Aorta (tissue), 5 donors: ENCODE data around the gene DDX39A. TPM values are rescaled to one million over a fixed set of nuclear protein-coding genes. Genes with fewer than 3 reads are reported as not detected.
A peak's percentile ranks its signal among the peaks of the same experiment; 100 is the strongest.

Experiments
- ATAC-seq: fragments of 200-7000 bp; cut with Tn5 transposase; one replicate; pipeline ENCODE4 v1.9.1; 2022; ENCODE audit warnings: moderate library complexity; ENCODE audit not compliant: low FRiP score
- DNase-seq, 2 donors: peaks; one replicate each; pipeline ENCODE4 v3.0.0-alpha.2; 2020
- H3K27ac ChIP-seq, 2 donors: one replicate each; pipeline ENCODE4 v1.5.1; 2013; ENCODE audit warnings: low read length in 2 of 2, mild to moderate bottlenecking in 2 of 2, moderate library complexity in 2 of 2, control low read depth in 1 of 2, inconsistent platforms in 1 of 2, low read depth in 1 of 2
- H3K27me3 ChIP-seq, 2 donors: one replicate each; pipeline ENCODE4 v1.6.1; 2013; ENCODE audit warnings: control low read depth in 1 of 2, low read length in 1 of 2, mild to moderate bottlenecking in 1 of 2, moderate library complexity in 1 of 2; ENCODE audit not compliant: insufficient read depth in 2 of 2, control insufficient read depth in 1 of 2
- H3K36me3 ChIP-seq, 2 donors: one replicate each; pipeline ENCODE4 v1.6.1; 2013; ENCODE audit warnings: control low read depth in 1 of 2, low read length in 1 of 2, mild to moderate bottlenecking in 1 of 2; ENCODE audit not compliant: insufficient read depth in 2 of 2, control insufficient read depth in 1 of 2
- H3K4me1 ChIP-seq, 2 donors: one replicate each; pipeline ENCODE4 v1.6.1; 2013; ENCODE audit warnings: low read length in 2 of 2, control low read depth in 1 of 2, mild to moderate bottlenecking in 1 of 2, moderate library complexity in 1 of 2; ENCODE audit not compliant: insufficient read depth in 2 of 2, control insufficient read depth in 1 of 2
- H3K4me3 ChIP-seq, 2 donors: one replicate each; pipeline ENCODE4 v1.5.1; 2013; ENCODE audit warnings: low read length in 2 of 2, control low read depth in 1 of 2, mild to moderate bottlenecking in 1 of 2
- H3K9me3 ChIP-seq: one replicate; pipeline ENCODE4 v1.6.1; 2013; ENCODE audit warnings: mild to moderate bottlenecking, low read length; ENCODE audit not compliant: control insufficient read depth
- WGBS, 2 donors: extraction: QIAGEN DNeasy Blood & Tissue Kit; methylation state at CpG; one replicate each; pipeline ENCODE4 v1.1.7; 2013; 5-methylcytosine and 5-hydroxymethylcytosine counted together
- intact Hi-C, 2 donors: fragments of 100-400 bp; cut with DNase I; formaldehyde crosslinking; loops; one replicate each; pipeline versions ENCODE4 v1.14.2 to v1.15.0; 2022
- polyA plus RNA-seq, 2 donors: library from polyadenylated mRNA; stranded (reverse); fragments of 200-250 nt; gene quantifications; one replicate each; pipeline ENCODE4 v1.2.3, GENCODE V29; 2013
- total RNA-seq, 2 donors: library from RNA; stranded (reverse); fragmentation: NEBNext Ultra II Directional; extraction: Animal tissue kit (Norgen Biotek cat#: 25700); gene quantifications; one replicate each; pipeline ENCODE4 v1.2.1, GENCODE V29; 2021
- donor health status: healthy with polysubstance abuse.
- donor health status: Bipolar disorder and iron deficiency.
- donor health status: DM: no; HTN: no; CAD: no.
- donor health status: DM: no; HTN: no; CAD: no.
- donor health status: DM: yes; HTN: yes; CAD: no.

Gene DDX39A
- total and polyA plus RNA-seq, 4 donors, result 28.5 to 98.7 (median 47.2) TPM

- Histone ChIP-seq H3K9me3 (no peaks in the 10 kb centered on the region), H3K27ac (no peak overlapping the region), H3K4me1 (no peaks in the 10 kb centered on the region), H3K27me3 (no peaks in the 10 kb centered on the region), H3K4me3 (no peak overlapping the region), H3K36me3 (peaks cover 0 to 11% of the 10 kb centered on the region in 2 donors)
- ATAC-seq, result peak; percentile 56
- DNase-seq, result peak in 1 of 2 donors; percentile 78
- intact Hi-C loops, result no loop called here
- 80 to 82% methylated on average over 28 to 30 of the region's 30 CpGs for WGBS, 2 donors
Observed at GRCh38 chr19:14450168-14450874, 31.2 kb upstream of the DDX39A start.

GRCh38 chr19:14449321-14449720, 30.2 kb upstream of the DDX39A start:
- Histone ChIP-seq H3K9me3 (no peaks in the 10 kb centered on the region), H3K4me3 (no peak overlapping the region), H3K27ac (no peak overlapping the region), H3K4me1 (no peaks in the 10 kb centered on the region), H3K36me3 (peaks cover under 1 to 11% of the 10 kb centered on the region in 2 donors), H3K27me3 (no peaks in the 10 kb centered on the region)
- ATAC-seq (no peak), DNase-seq (no peak)
- intact Hi-C loops, result no loop called here
- WGBS, 2 donors, result 90 to 91% methylated on average over 6 of the region's 6 CpGs

GRCh38 chr19:14446336-14447036, 27.3 kb upstream of the DDX39A start:
- 97 to 98% methylated on average over 10 of the region's 10 CpGs for WGBS, 2 donors
- no peak for ATAC-seq
- peaks cover 6 to 21% of the 10 kb centered on the region in 2 donors for H3K36me3 ChIP-seq
- H3K9me3 ChIP-seq, result no peaks in the 10 kb centered on the region
- H3K27me3 ChIP-seq, result no peaks in the 10 kb centered on the region
- intact Hi-C loops, result no loop called here
- DNase-seq, result no peak
- no peaks in the 10 kb centered on the region for H3K4me1 ChIP-seq
- no peak overlapping the region for H3K4me3 ChIP-seq
- no peak overlapping the region for H3K27ac ChIP-seq

GRCh38 chr19:14443632-14444216, 24.6 kb upstream of the DDX39A start:
- H3K27me3 ChIP-seq, result no peaks in the 10 kb centered on the region
- ATAC-seq, result no peak
- H3K9me3 ChIP-seq, result no peaks in the 10 kb centered on the region
- intact Hi-C loops, result no loop called here
- H3K36me3 ChIP-seq, result peaks cover 6 to 22% of the 10 kb centered on the region in 2 donors
- H3K4me3 ChIP-seq, result no peak overlapping the region
- no peak overlapping the region for H3K27ac ChIP-seq
- DNase-seq, result no peak
- WGBS, 2 donors, result 90 to 92% methylated on average over 14 of the region's 14 CpGs
- no peaks in the 10 kb centered on the region for H3K4me1 ChIP-seq

GRCh38 chr19:14442891-14443631, 23.9 kb upstream of the DDX39A start:
- no peak for ATAC-seq
- no peak overlapping the region for H3K4me3 ChIP-seq
- no peaks in the 10 kb centered on the region for H3K4me1 ChIP-seq
- no peak for DNase-seq
- H3K36me3 ChIP-seq, result peaks cover 6 to 18% of the 10 kb centered on the region in 2 donors
- WGBS, 2 donors, result 93 to 95% methylated on average over 16 of the region's 16 CpGs
- H3K9me3 ChIP-seq, result no peaks in the 10 kb centered on the region
- intact Hi-C loops, result no loop called here
- no peak overlapping the region for H3K27ac ChIP-seq
- H3K27me3 ChIP-seq, result no peaks in the 10 kb centered on the region

GRCh38 chr19:14441041-14441938, 22.1 kb upstream of the DDX39A start:
- ATAC-seq (no peak), DNase-seq (no peak)
- H3K4me3 ChIP-seq, result no peak overlapping the region
- no peaks in the 10 kb centered on the region for H3K9me3 ChIP-seq
- no peak overlapping the region for H3K27ac ChIP-seq
- intact Hi-C loops, result no loop called here
- H3K4me1 ChIP-seq, result no peaks in the 10 kb centered on the region
- peaks cover 6 to 16% of the 10 kb centered on the region in 2 donors for H3K36me3 ChIP-seq
- WGBS, 2 donors, result 86 to 89% methylated on average over 34 of the region's 34 CpGs
- H3K27me3 ChIP-seq, result no peaks in the 10 kb centered on the region

- H3K4me3 ChIP-seq, result no peak overlapping the region
- intact Hi-C loops, result no loop called here
- H3K9me3 ChIP-seq, result no peaks in the 10 kb centered on the region
- H3K4me1 ChIP-seq, result no peaks in the 10 kb centered on the region
- ATAC-seq (peak; percentile 46), DNase-seq (peak; percentile 86 to 91)
- H3K27me3 ChIP-seq, result no peaks in the 10 kb centered on the region
- WGBS, 2 donors, result 56 to 59% methylated on average over 9 of the region's 9 CpGs
- H3K27ac ChIP-seq, result no peak overlapping the region
- H3K36me3 ChIP-seq, result peaks cover 6 to 14% of the 10 kb centered on the region in 2 donors
Observed at GRCh38 chr19:14440049-14440448, 20.9 kb upstream of the DDX39A start.

- 70 to 74% methylated on average over 9 of the region's 9 CpGs for WGBS, 2 donors
- DNase-seq (no peak), ATAC-seq (no peak)
- Histone ChIP-seq H3K36me3 (peaks cover 2 to 12% of the 10 kb centered on the region in 2 donors), H3K9me3 (no peaks in the 10 kb centered on the region), H3K27ac (no peak overlapping the region), H3K4me1 (no peaks in the 10 kb centered on the region), H3K4me3 (no peak overlapping the region), H3K27me3 (no peaks in the 10 kb centered on the region)
- intact Hi-C loops, result no loop called here
Observed at GRCh38 chr19:14439014-14439413, 19.9 kb upstream of the DDX39A start.
